Activated CD4-positive, alpha-beta T cell treated with anti-CD3 and anti-CD28 coated beads, Interleukin-2, amount 50 U/mL, for 16 hours (primary cell): ENCODE data around the gene WASF3.

Experiments
- DNase-seq: peaks from one replicate; pipeline ENCODE4 v3.0.0-alpha.2; 2020

WASF3 gene, protein sequence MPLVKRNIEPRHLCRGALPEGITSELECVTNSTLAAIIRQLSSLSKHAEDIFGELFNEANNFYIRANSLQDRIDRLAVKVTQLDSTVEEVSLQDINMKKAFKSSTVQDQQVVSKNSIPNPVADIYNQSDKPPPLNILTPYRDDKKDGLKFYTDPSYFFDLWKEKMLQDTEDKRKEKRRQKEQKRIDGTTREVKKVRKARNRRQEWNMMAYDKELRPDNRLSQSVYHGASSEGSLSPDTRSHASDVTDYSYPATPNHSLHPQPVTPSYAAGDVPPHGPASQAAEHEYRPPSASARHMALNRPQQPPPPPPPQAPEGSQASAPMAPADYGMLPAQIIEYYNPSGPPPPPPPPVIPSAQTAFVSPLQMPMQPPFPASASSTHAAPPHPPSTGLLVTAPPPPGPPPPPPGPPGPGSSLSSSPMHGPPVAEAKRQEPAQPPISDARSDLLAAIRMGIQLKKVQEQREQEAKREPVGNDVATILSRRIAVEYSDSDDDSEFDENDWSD

DNA sequence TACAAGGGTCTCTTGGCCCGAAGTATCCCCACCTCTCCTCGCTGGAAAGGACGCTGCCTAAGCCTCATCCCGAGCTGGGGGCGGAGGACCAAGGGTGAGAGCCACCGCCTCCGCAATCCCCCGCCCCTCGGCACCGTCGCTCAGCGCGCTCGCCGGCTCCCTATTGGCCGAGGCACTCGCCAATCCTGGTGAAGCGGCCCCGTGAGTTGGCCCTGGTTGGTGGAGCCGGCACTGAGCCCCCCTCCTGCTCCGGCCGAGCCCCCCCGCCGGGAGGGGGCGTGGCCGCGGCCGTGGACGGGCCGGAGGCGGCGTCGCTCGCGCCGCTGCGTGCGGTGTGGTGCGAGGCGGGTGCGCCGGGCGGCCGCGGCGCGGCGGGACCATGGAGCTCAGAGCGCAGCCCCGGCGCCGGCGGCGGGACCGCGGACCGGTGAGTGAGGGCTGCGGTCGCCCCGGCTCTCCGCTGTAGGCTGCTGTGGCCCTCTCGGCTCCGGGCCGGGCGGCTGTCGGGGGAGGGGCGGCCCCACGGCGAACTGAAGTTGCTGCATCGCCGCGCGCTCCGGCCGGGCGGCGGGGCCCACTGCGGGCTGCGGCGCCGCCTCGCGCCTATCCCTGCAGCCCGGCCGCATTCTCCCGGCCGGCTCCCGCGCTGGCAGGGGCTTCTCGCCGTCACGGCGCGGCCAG lies at the start of gene WASF3:
Gene WASF3 (plus strand): TSS at position 291 of the 681 bp plus-strand sequence. CDS start 84,588 bp downstream, outside the sequence.
- DNase-seq: peak; percentile 79

DNA sequence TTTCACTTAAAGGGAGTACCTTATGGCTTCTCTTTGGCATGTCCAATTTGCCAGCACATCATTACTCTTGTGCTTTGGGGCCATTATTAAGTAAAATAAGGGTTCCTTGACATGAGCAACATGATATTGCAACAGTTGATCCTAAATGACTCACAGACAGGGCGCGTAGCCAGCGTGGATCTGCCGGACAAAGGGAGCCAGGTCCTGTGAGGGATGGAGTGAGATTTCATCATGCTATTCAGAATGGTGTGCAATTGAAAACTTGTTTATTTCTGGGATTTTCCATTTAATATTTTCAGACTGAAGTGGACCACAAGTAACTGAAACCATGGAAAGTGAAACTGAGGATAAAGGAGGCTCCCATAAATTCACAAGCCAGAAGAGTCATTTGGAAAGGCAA lies 48.6 kb upstream of the WASF3 start:
- no peak for DNase-seq

DNA sequence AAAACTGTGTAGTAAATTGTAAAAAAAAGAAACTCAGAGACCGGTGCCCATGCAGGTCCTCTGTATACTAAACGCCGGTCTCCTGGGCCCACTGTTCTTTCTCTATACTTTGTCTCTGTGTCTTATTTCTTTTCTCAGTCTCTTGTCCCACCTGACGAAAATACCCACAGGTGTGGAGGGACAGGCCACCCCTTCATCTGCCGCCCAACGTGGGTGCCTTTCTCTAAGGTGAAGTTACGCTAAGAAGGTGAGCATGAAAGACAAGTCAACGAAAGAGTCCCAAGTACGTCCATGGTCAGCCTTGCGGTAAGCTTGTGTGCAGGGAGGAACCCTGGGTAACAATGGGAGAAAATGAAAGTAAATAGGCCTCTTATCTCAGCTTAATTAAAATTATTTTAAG lies 48.0 kb upstream of the WASF3 start:
- DNase-seq: no peak

DNA sequence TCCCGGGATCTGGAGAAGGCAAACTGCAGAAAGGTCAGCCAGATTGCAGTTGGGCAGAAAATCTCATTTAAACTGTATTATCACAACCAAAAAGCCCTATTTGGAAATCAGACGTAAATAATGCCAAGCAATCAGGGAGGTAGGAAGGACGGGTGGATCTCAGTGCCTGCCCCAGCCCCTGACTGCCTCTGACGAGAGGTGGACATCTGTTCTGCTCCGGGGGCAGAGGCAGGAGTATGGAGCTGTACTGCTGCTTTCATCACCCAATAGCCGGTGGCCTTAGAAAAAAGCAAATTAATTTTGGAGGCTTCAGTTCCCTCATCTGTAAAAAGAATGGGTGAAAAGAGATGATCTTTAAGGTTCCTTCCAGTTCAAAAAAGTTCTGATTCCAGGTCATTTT lies 43.6 kb upstream of the WASF3 start:
- no peak for DNase-seq

DNA sequence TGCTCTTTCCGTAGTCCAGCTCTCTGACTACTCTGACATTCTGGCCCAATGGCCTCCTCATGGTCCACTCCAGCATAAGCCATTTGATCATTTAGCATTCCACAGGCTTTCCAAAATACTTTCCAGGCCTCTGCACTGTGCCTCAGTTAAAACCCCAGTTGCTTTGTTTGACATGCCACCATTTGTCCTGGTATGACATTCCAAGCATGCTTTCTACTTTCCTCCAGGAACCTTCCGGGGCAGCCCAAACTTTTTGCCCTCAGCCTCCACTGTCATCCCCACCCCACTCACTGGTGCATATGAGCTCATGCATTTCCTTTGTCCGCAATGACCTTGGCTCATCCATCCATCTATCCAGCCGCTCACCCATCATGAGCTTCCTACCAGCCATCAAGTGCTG lies 41.8 kb upstream of the WASF3 start:
- no peak for DNase-seq

DNA sequence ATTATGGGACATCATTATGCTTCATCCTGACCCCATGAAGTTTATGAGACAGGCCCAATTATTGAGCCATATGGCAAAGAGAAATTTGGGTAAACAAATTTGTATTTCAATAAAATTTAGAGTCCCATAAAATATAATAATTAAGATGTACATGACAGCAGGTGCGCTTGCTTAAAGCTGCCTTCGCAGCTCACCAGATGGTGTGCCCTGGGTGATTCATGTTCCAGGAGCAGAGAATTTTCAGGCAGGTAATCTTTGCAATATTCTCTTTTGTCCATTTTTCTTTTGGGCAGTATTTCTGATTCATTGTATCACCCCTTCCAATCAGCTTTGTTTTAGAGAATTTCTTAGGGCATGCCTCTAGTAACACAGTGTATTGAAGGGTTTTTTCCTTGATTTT lies 39.5 kb upstream of the WASF3 start:
- DNase-seq: no peak

DNA sequence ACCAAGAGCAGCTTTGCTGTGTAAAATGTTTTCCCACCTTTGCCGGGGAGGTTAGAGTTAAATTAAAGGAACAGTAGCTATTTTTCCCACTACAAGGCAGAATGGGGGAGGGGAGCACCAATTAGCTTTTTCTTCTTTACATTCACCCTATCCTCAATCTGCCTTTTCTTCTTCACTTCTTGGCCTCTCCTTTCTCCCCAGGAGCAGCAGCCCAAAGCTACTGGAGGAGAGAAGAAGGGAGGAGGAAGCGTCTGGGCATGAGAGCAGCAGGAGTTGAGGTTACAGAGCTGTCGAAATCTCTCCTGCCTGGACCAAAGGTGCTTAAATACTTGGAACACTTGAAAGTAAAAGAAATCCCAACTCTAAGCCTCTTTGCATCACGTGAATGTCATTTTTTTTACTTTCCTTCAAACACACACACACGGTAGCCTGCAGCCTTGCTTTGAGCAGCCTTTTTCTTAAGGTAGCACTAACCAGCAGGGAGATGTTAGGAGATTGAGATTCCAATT lies 39.0 kb upstream of the WASF3 start:
- no peak for DNase-seq

DNA sequence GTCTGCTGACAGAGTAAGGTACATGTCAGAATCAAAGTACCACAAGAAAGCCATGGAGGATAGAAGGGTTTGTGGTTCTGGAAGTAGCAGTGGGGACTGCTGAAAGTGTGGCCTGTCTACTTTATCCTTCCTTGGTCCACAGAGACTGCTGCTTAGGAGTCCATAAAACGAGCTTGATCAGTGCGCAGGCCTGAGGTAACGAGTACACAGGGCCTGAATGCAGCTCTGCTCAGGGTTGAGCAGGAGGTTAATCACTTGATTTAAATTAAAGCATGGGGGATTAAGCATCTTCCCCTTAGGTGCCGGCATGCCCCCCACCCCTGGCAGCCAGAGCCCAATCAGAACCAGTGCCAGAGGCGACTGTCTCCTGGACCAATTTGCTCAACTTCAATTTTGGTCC lies 34.9 kb upstream of the WASF3 start:
- no peak for DNase-seq

DNA sequence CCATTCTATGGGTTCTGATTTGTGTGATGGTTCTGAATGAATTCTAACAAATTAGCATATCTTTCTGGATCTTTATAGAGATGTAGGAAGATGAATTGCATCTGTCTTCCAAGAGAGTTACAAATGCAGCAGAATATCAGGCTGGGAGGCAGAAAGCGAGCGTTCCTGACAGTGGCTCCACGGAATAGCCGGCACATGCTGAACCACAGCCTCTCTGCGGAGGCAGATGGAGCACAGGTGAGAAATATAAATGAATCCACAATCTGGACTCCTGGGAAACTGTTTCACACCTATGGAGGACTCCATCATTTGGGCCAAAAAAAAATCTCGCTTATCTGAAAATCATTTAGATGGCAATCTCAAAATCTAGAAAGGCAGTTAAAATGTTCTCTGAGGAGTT lies 34.5 kb upstream of the WASF3 start:
- DNase-seq: no peak

DNA sequence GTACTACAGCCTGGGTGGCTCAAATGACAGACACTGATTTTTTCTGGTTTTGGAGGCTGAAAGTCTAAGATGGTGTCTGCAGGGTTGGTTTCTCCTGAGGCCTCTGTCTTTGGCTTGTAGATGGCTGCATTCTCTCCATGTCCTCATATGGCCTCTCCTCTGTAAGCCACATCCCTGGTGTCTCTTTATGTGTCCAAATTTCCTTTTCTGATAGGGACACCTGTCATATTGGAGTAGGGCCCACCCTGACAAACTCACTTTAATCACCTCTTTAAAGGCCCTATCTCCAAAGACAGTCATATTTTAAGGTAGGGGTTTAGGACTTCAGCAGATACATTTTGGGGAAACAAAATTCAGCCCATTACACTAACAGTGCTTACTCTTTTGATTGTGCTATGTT lies 32.0 kb upstream of the WASF3 start:
- no peak for DNase-seq

DNA sequence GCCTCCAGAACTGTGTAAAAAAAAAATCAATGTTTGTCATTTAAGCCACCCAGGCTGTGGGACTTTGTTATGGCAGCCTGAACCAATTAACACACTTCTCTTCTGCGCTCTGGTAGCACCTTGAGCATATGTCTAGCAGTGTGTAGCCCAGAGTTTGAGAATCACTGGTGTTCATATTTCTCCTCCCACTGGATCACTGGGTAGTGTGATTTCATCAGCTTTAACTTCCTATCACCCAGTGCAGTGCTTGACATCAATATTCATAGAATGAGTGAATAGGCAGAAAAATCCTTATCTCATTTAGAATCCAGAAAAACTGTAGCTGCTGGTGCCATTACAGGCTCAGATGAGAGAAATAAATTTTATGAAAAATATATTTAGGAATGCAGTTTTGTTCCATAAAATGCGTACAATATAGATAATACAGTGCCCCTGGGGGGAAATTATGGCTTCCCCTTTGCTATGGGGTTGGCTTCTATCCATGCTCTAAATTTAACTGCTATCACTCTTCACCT lies 30.7 kb upstream of the WASF3 start:
- DNase-seq: no peak

DNA sequence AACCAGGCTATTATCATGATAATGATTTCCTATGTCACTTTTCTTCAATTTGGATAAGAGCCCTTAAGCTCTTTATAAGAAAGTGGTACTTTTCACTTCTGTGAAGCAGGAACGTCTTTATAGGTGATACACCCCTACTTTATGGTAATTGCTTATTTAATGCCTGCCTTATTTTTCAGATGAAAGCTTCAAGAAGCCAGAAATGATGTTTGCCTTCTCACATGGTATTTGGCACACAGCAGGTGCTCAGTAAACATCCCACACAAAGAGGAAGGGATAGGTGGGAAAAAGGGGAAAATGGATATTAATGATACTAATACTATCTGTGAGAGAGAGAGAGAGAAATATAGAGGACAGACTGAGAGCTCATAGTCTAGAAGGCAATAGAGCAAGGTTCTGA lies 29.0 kb upstream of the WASF3 start:
- DNase-seq: no peak

DNA sequence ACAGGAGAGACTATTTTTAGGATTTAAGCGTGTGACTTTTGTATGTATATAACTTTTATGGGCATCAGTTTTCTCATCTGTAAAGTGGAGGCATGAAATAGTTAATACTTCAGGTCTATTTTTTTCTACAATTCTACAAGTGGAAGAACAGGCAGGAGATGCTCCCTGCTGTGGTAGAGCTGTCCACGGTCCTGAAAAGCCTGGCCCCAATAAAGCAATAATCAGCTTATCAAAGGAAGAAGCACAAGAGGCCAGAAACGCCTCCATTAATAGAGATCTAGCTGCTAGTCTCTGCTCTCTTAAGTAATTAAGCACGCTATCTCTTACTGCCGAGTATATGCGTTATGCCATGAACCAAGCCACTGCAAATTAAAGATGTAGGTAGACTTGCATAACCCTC lies 28.0 kb upstream of the WASF3 start:
- peak; percentile 9 for DNase-seq

DNA sequence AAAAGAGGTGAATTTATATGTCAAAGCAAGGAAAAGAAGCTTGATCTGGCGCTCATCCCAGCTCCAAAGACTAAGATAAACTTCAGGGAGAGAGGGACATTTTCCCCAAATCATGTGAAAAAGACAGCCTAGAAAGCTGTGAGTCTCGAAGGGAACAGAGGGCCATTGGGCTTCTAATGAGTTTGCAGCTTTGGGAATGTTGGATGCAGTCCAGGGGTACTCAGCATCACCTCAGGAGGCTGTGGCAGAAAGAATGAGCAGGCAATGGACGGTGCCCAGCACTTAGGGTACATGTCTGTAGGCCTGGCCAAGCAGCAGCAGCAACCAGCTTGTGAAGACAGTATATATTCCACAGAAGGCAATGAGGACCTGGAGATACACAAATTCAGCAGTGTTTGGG lies 25.7 kb upstream of the WASF3 start:
- no peak for DNase-seq

DNA sequence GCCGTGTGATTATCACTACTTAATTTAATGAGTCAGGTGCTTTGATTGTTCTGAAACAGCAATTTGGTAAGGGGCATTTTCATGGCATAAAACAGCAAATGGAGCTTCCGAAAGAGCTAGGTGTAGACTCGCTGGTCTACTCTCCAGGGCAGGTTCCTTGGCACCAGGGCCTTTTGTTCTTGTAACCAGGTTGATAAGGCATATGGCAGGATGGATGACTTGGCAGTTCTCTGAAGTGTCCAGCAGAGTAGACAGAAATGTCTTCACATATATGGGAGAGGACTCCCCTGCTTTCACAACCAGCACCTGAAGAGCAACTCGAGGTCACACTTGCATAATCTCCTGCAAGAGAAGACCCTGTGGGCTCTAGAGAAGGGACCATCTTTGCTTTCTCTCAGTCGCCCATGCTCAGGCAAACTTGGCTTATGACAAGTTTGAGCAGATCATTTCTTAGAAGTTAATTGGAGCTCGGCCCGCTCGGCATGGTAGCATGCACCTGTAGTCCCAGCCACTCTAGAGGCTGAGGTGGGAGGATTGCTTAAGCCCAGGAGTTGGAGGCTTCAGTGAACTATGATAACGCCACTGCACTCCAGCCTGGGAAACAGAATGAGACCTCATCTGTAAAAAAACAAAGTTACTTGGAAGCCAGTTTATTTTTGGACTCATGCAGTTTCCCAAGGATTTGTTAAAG lies 23.3 kb upstream of the WASF3 start:
- no peak for DNase-seq

DNA sequence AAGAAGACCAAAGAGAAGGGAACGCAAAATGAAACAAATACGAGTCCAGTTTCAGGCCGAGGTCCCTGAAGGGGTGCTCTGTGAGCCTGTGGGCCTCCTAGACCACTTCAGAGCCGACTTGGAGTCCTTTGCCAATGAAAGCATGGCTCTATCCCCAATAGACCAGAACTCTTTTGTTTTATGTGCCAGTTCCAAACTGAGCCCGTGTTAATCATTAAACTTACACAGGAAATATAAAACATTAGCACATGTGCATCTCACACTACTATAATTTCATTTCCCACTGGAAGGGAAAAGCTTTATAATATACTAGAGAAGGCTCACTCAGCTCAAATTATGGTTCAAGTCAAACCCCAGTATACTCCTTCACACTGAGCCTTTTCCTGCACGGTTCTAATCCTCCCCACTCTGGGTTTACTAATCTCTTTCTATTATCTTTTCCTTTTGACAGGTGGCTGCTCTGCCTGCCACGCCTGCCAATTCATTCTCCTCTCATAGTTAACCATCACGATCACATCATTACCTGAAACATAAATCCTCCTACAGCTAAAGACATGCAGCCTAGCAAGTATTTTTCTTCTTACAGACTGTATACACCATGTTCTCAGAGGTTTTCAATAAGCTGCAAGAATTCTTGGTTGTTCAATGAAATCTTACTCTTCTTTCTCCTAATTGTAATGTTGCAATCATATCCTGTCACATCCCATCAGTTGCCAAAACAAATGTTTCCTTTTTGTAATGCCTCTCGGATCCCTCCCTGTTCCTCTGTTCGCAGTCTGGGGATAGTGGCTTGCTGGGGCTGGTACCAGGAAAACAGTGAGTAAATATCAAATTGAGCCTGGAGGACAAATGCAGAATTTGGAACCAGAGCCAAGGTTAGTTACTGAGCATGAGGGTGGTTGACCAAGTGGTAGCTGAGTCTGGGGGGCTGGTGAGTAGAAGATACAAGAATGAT lies 18.8 kb upstream of the WASF3 start:
- DNase-seq: no peak

DNA sequence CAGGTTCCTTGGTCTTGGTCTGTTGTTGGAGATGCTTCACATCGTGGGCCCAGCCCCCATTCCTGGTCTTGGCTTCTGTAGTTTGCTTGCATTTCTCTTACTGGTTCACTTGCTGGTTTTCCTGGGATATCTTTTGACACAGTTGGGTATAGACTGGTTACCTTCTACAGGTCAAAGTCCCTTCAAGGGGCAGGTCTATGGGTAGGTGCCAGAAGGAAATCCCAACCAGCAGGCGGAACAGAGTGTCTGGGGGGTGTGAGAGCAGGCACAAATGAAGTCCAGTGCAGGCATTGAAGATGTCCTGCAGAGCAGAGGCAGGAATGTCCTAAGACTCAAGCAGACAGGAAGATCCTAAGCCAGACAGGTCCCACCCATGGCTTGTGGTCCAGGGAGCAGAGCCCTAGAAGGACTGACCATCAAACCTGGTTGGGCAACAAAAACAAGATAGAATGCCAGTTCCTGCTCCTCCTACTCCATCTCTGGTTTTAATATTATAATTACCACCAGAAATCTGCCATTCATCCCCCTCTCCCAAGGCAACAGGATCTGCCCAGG lies 17.7 kb upstream of the WASF3 start:
- DNase-seq: no peak

DNA sequence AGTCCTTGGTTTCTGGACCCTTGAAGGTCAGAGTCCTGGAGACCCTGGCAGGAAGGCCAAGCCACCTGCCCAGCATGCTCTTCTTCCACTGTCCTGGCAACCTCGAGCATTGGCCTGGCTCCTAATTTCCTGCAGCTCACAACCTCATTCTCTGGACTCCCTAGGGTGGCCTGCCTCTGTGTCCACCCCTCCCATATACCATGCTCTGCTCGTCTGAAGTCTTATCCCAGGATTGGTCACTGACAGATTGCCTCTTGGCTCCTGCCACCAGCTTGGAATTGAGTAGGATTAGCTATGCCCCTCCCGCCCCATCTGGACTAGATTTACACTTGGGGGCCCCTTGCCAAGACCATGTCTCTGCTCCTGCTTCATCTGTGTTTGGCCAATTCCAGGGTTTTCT lies 17.1 kb upstream of the WASF3 start:
- no peak for DNase-seq

DNA sequence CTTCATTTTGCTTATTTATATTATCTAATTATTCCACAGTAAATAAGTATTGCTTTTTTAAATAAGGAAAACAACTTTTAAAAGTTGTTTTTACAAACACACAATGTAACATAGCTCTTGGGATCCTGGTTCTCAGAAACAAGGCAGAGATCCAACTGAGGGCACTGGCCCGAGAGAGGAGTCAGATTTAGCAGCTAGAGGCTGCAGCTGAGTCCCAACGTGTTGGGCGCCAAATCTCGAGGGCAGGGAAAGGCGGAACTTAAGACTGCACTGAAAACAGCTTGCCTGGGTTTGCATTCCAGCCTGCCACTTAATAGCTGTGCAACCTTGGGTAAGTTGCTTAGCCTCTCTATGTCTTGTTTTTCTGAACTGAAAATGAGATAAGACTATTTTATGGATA lies 16.4 kb upstream of the WASF3 start:
- DNase-seq: no peak

DNA sequence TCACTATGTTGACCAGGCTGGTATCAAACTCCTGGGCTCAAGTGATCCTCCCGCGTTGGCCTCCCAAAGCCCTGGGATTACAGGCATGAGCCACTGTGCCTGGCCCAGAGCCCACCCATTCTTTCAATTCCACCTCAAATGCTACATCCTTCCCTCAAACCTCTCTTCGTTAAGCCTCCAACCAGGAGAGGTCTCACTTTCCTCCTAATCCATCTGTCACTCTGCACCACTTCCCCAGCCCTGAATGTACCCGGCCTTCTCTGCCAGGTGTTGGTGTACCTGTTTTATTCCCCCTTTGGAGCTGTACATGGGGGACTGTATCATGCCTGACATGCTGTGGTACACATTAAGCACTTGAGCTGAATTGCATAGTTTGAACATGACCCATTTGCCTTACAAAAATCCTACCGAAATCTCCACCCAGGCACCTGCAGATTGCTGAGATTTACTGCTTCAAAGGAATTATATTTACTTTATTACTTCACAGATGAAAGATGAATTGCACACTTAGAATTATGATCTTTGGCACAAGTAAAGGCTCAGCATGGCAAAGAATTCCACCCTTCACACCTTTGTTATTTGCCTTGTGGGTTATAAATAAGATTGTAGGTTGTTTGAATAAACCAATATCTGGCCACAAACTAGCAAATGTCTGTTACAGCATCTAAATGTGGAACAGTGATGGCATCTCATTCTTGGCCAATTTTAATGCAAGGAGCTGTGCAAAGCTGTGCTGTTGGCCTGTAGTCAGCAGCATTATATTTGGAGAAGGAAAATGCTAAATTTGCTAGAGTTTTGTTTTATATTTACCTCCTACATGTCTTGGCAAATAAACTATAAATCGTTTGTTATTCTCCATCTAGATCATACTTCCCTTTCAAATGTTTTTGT lies 15.6 kb upstream of the WASF3 start:
- DNase-seq: no peak

DNA sequence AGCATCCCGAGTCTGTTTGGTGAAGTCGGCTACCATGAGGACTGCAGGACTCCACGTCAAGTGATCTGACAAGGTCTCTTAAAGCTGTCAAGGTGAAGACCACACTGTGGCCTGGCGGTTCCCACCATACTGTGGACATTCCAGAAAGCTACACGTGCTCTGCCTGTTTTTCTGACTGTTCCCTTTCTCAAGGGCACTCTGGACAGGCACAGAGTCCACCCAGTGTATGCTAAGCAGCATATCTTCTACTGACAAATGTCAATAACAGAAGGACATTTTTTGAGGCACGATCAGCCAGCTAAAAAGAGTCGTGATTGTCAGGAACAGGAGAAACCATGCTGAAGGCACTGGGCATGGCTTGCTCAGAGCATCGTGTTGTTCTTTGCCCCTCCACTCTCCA lies 12.8 kb upstream of the WASF3 start:
- DNase-seq: no peak
